Measurements from ENCODE around the gene COL8A2.

DNA sequence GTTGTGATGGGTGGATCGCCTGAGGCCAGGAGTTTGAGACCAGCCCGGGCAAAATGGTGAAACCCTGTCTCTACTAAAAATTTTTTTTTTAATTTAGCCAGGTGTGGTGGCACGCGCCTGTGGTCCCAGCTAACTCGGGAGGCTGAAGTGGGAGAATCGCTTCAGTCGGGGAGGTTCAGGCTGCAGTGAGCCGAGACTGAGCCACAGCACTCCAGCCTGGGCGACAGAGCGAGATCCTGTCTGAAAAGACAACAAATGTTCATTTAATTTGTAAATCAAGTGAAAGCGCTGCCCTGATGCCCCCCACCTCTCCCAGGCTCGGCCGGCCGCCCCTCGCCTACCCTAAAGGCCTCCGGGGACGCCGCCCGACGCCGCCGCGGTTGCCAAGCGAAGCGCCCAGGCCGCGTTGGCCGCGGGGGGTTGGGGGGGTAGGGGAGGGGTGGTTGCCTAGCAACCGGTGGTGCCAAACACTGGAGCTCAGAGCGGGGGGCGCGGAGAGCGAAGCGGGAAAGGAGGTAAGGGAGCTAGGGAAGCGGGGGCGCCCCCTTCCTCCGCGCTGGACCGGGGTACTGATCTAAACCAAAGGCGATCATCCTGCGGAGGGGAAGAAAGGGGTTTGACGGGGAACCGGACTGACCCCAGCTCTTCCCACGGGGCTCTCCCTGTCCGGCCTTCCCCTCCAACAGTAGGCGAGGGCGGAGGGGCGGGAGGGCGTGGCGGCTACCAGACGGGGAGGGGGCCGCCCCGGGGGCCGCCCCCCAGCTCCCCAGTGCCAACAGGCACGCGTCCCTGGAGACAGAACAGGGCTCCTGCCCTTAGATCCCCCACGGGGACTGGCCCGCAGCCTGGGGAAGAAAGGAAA, 41.2 kb downstream of the COL8A2 start, which contains the start of gene TEKT2:
- TF ChIP-seq, protein P1, sequence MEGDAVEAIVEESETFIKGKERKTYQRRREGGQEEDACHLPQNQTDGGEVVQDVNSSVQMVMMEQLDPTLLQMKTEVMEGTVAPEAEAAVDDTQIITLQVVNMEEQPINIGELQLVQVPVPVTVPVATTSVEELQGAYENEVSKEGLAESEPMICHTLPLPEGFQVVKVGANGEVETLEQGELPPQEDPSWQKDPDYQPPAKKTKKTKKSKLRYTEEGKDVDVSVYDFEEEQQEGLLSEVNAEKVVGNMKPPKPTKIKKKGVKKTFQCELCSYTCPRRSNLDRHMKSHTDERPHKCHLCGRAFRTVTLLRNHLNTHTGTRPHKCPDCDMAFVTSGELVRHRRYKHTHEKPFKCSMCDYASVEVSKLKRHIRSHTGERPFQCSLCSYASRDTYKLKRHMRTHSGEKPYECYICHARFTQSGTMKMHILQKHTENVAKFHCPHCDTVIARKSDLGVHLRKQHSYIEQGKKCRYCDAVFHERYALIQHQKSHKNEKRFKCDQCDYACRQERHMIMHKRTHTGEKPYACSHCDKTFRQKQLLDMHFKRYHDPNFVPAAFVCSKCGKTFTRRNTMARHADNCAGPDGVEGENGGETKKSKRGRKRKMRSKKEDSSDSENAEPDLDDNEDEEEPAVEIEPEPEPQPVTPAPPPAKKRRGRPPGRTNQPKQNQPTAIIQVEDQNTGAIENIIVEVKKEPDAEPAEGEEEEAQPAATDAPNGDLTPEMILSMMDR (conservative IDR thresholded peaks at IDR 0.05; ENCODE audit: low read depth, low read length): no peak
- TF ChIP-seq USF2 (IDR thresholded peaks at IDR 0.05; ENCODE audit: low read depth, low read length) (no peak), POLR2A (IDR thresholded peaks at IDR 0.05; ENCODE audit: low read depth, low read length) (no peak), RAD21 (IDR thresholded peaks at IDR 0.05; ENCODE audit: low read length) (no peak), NFE2L2 (IDR thresholded peaks at IDR 0.05; ENCODE audit: low read depth, low read length) (no peak), ELK1 (IDR thresholded peaks at IDR 0.05; ENCODE audit: borderline replicate concordance, low read depth, low read length) (no peak), MAFK (IDR thresholded peaks at IDR 0.05; ENCODE audit: low read depth, low read length) (no peak), SMC3 (IDR thresholded peaks at IDR 0.05; ENCODE audit: low read depth, low read length) (no peak), MAZ (IDR thresholded peaks at IDR 0.05; ENCODE audit: borderline replicate concordance, low read depth, low read length) (no peak; the same call in 1 of the 2 replicates), BHLHE40 (IDR thresholded peaks at IDR 0.05; ENCODE audit: low read depth, low read length) (no peak), RCOR1 (IDR thresholded peaks at IDR 0.05; ENCODE audit: insufficient replicate concordance, low read length) (no peak), CEBPB (IDR thresholded peaks at IDR 0.05; ENCODE audit: low read depth, low read length) (no peak), RFX5 (IDR thresholded peaks at IDR 0.05; ENCODE audit: low read depth, low read length) (no peak)
